ENCODE results near the gene SLC4A4. TPM values are rescaled to one million over a fixed set of nuclear protein-coding genes. Genes with fewer than 3 reads are reported as not detected.

Gene SLC4A4
- total and polyA plus RNA-seq, 2 of the 8 experiments (the other 6 are each of a cell fraction or from before 2014, with no cell fraction given), result 0.67 to 2.8 TPM

GRCh38 chr4:71571346-71571745 lies 232.5 kb downstream of the SLC4A4 start (continued):
- TF ChIP-seq CHD7 (IDR thresholded peaks at IDR 0.05; ENCODE audit: insufficient replicate concordance, low read length), result no peak
- no peak for TF ChIP-seq SP1 (IDR thresholded peaks at IDR 0.05; ENCODE audit: low read depth, low read length)
- no peak for TF ChIP-seq KDM5A (IDR thresholded peaks at IDR 0.05; ENCODE audit: low read length)

Measured in H1 (cell line).